HUES6 (cell line): Measurements from ENCODE around the gene NOTCH2.
"Not testable (repeated sequence)": the region's sequence is repeated elsewhere in the genome, so short reads cannot be mapped to it uniquely, and the experiment has no call there.

Source experiments
- H3K27ac ChIP-seq: 2 replicates; pipeline ENCODE4 v1.7.0; 2013; ENCODE audit warnings: low read depth, mild to moderate bottlenecking, low read length, inconsistent platforms
- H3K27me3 ChIP-seq: 2 replicates; pipeline ENCODE4 v1.6.1; 2013; ENCODE audit warnings: low read length; ENCODE audit not compliant: control insufficient read depth, insufficient read depth
- H3K36me3 ChIP-seq: 2 replicates; pipeline ENCODE4 v1.6.1; 2013; ENCODE audit warnings: low read length; ENCODE audit not compliant: control insufficient read depth, insufficient read depth
- H3K4me1 ChIP-seq: 2 replicates; pipeline ENCODE4 v1.6.1; 2013; ENCODE audit warnings: low read length; ENCODE audit not compliant: control insufficient read depth, insufficient read depth
- H3K4me3 ChIP-seq: 2 replicates; pipeline ENCODE4 v1.5.1; 2013; ENCODE audit warnings: low read depth, low read length
- H3K9ac ChIP-seq: one replicate; pipeline ENCODE4 v1.6.1; 2013; ENCODE audit warnings: mild to moderate bottlenecking, low read length
- H3K9me3 ChIP-seq: 2 replicates; pipeline ENCODE4 v1.6.1; 2013; ENCODE audit warnings: low read depth, low read length; ENCODE audit not compliant: control insufficient read depth, insufficient read depth

Gene NOTCH2

GRCh38 chr1:119987112-119987511, 82.3 kb downstream of the NOTCH2 start:
- H3K9ac ChIP-seq = no peak overlapping the region
- H3K27ac ChIP-seq = no peak overlapping the region
- H3K4me1 ChIP-seq = no peaks in the 10 kb centered on the region
- peaks cover 6% of the 10 kb centered on the region; the same call in 1 of the 2 replicates for H3K36me3 ChIP-seq
- no peaks in the 10 kb centered on the region for H3K9me3 ChIP-seq
- no peak overlapping the region for H3K4me3 ChIP-seq
- no peaks in the 10 kb centered on the region for H3K27me3 ChIP-seq

GRCh38 chr1:119986007-119986497, 83.4 kb downstream of the NOTCH2 start:
- Histone ChIP-seq H3K27me3 (no peaks in the 10 kb centered on the region), H3K9ac (no peak overlapping the region), H3K9me3 (no peaks in the 10 kb centered on the region), H3K36me3 (peaks cover 6% of the 10 kb centered on the region; the same call in 1 of the 2 replicates), H3K4me3 (no peak overlapping the region), H3K27ac (no peak overlapping the region), H3K4me1 (no peaks in the 10 kb centered on the region)

- Histone ChIP-seq H3K9me3 (no peaks in the 10 kb centered on the region), H3K36me3 (peaks cover 6% of the 10 kb centered on the region; the same call in 1 of the 2 replicates), H3K27ac (no peak overlapping the region), H3K4me3 (no peak overlapping the region), H3K4me1 (no peaks in the 10 kb centered on the region), H3K9ac (no peak overlapping the region), H3K27me3 (no peaks in the 10 kb centered on the region)
Observed at GRCh38 chr1:119984771-119985170, 84.7 kb downstream of the NOTCH2 start.

GRCh38 chr1:119981986-119982815, 87.3 kb downstream of the NOTCH2 start:
- Histone ChIP-seq H3K4me1 (no peaks in the 10 kb centered on the region), H3K36me3 (peaks cover 6% of the 10 kb centered on the region; the same call in 1 of the 2 replicates), H3K4me3 (no peak overlapping the region), H3K9ac (no peak overlapping the region), H3K9me3 (no peaks in the 10 kb centered on the region), H3K27me3 (no peaks in the 10 kb centered on the region), H3K27ac (no peak overlapping the region)

GRCh38 chr1:119981496-119981895, 88.0 kb downstream of the NOTCH2 start:
- Histone ChIP-seq H3K9me3 (no peaks in the 10 kb centered on the region), H3K4me1 (no peaks in the 10 kb centered on the region), H3K36me3 (peaks cover 2% of the 10 kb centered on the region; the same call in 1 of the 2 replicates), H3K9ac (no peak overlapping the region), H3K4me3 (no peak overlapping the region), H3K27me3 (no peaks in the 10 kb centered on the region), H3K27ac (no peak overlapping the region)

- H3K36me3 ChIP-seq = no peaks in the 10 kb centered on the region
Observed at GRCh38 chr1:119978018-119978505, 91.4 kb downstream of the NOTCH2 start.

GRCh38 chr1:119977113-119977736, 92.2 kb downstream of the NOTCH2 start:
- not testable (repeated sequence) for H3K27ac ChIP-seq, H3K9me3 ChIP-seq, H3K36me3 ChIP-seq, H3K27me3 ChIP-seq, H3K9ac ChIP-seq, H3K4me1 ChIP-seq, H3K4me3 ChIP-seq

More at GRCh38 chr1:119978018-119978505, 91.4 kb downstream of the NOTCH2 start:
- H3K4me1 ChIP-seq = no peaks in the 10 kb centered on the region
- H3K4me3 ChIP-seq = no peak overlapping the region
- H3K9ac ChIP-seq = no peak overlapping the region
- H3K9me3 ChIP-seq = no peaks in the 10 kb centered on the region
- no peak overlapping the region for H3K27ac ChIP-seq
- no peaks in the 10 kb centered on the region for H3K27me3 ChIP-seq

- H3K9me3 ChIP-seq, H3K4me3 ChIP-seq, H3K27ac ChIP-seq, H3K36me3 ChIP-seq, H3K4me1 ChIP-seq, H3K27me3 ChIP-seq, H3K9ac ChIP-seq: not testable (repeated sequence)
Observed at GRCh38 chr1:119975582-119976254, 93.7 kb downstream of the NOTCH2 start.

GRCh38 chr1:119975006-119975405, 94.5 kb downstream of the NOTCH2 start:
- H3K4me1 ChIP-seq = no peaks in the 10 kb centered on the region
- no peaks in the 10 kb centered on the region for H3K27me3 ChIP-seq
- H3K4me3 ChIP-seq = no peak overlapping the region
- H3K9me3 ChIP-seq = no peaks in the 10 kb centered on the region
- H3K36me3 ChIP-seq = no peaks in the 10 kb centered on the region
- no peak overlapping the region for H3K9ac ChIP-seq
- no peak overlapping the region for H3K27ac ChIP-seq

GRCh38 chr1:119974013-119974412, 95.4 kb downstream of the NOTCH2 start:
- no peaks in the 10 kb centered on the region for H3K9me3 ChIP-seq
- no peaks in the 10 kb centered on the region for H3K27me3 ChIP-seq
- no peak overlapping the region for H3K4me3 ChIP-seq
- no peak overlapping the region for H3K9ac ChIP-seq
- H3K27ac ChIP-seq = no peak overlapping the region
- peaks cover 4% of the 10 kb centered on the region; the same call in 1 of the 2 replicates for H3K36me3 ChIP-seq
- H3K4me1 ChIP-seq = no peaks in the 10 kb centered on the region
